ENCODE results near the gene SELENOP.
"Not testable (repeated sequence)": the region's sequence is repeated elsewhere in the genome, so short reads cannot be mapped to it uniquely, and the experiment has no call there.

Gene SELENOP

DNA sequence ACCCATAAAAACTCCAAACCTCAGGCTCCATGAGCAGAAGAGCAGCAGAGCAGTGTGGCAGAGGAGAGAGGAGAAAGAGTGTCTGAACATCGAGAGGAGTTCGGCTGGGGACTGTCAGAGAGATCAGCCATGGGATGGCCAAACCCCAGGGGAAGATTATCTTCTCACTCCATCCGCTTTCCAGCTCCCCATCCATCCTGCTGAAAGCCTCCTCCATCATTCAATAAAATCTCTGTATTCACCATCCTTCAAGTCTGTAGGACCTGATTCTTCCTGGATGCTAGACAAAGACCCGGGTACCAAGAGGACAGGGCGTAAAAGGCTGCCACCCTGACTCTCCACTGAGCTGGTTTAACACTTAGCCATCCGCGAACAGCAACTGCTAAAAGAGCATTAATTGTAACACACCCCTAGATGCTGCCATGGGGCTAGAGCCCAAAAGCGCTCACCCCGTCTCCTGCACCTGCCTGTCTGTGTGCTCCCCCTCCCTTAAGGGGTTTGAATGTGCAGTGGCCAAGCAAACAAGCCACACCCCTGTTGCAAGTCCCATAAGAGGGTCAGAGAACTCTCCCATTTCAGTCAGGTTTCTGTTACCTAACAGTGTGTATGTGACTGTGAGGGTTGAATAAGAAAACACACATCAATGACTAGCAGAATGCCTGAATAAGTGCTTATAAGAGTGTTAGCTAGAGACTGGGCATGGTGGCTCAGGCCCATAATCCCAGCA, 13.9 kb upstream of the SELENOP start:
- no peak for DNase-seq

DNA sequence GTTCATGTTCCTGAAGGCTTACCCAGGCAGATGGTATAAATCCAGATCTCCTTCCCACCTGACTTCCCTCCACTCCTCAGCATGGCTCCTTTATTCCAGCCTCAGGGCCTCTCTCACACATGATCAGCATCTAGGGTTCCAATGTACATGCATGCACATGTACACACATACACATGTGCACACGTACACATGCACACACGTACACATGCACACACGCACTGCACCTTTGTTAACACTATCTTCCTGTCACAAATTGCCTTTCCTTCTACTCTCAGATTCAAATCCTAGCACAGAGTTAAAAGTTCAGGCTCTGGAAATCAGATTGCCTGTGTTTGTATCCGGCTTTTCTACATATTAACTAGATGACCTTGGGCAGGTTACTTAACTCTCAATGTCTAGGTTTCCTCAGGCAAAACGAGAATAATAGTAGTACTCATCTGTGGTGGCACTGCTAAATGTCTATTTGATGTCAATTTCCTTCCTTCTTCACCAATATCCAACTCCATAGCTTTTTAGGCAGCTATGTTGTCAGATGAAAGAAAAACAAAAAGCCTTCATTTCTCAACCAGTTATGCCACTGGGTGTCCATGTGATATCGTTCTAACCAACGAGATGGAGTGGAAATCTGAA, 12.8 kb upstream of the SELENOP start:
- DNase-seq: no peak

DNA sequence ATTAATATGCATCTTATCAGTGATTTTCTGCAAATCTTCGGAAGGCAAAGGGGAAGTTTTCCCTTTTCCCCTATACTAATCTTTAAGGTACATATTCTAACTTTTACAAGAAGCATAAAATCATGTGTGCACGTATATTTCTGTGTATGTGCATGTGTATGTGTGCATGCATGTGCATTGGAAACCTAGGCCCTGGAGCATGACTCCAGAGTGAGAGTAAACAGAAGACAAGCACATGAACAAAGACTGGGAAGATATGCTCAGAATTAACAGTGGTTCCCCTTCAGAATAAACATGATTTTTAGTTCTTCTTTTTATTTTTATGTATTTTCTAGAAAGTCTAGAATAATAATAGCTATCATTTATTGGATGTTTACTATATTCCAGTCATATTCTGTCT, 10.9 kb upstream of the SELENOP start:
- DNase-seq: no peak

DNA sequence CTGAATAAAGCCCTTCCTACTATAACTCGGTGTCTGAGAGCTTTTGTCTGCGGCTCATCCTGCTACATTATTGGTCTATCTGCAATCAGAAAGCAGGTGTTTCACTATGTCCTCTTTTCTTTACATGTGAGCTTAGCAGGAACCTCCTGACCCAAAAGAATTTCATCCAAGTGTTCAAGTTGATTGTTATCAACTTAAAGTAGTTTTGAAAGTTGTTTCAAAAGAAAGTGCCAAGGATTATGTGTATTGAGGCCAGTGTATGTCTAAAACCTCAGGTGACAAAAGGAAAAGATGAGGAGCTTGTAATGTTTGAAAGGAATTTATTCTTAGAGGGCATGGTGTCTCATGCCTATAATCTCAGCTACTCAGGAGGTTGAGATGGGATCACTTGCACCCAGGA, 8.1 kb upstream of the SELENOP start:
- no peak for DNase-seq

DNA sequence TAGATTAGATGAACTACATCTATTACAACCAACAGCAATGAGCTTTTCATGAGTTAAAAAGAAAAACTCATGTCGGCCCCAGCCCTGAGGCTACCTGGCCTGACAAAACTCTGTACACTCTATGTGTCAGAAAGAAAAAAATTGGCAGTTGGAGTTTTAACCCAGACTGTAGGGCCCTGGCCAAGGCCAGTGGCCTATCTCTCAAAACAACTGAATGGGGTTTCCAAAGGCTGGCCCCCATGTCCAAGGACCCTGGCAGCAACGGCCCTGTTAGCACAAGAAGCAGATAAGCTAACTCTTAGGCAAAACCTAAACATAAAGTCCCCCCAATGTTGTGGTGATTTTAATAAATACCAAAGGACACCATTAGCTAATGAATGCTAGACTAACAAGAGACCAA, 4.9 kb upstream of the SELENOP start:
- not testable (repeated sequence) for DNase-seq

DNA sequence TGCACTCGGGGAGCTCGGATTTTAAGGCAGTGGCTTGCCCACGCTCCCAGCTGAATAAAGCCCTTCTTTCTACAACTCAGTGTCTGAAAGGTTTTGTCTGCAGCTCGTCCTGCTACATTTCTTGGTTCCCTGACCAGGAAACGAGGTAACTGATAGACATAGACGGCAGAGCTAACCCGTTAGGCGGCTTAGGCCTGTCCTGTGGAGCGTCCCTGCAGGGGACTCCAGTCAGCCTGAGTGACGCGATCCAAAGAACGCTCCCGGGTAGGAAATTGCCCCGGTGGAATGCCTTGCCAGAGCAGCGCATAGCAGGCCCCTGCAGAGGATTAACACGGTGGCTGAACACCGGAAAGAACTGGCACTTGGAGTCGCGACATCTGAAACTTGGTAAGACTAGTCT, 1.8 kb upstream of the SELENOP start:
- DNase-seq: no peak

DNA sequence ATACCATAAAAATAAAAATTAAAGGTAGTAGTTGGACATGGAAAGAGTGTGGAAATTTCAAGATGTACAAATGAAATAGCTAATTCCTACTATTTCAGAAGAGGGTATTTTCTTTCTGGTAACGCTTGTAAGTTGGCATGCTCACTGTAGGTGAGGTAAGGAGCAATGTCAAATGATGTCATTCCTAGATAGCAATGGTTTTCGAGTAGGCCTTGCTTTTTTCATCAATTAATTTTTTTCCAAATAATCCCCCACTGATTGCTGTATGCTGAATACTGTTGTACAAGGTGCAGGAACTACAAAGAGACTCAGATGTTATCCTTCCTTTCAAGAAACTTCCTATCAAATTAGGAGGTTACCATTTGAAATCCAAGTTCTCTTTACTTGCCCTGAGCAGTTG, 928 bp upstream of the SELENOP start:
- no peak for DNase-seq

DNA sequence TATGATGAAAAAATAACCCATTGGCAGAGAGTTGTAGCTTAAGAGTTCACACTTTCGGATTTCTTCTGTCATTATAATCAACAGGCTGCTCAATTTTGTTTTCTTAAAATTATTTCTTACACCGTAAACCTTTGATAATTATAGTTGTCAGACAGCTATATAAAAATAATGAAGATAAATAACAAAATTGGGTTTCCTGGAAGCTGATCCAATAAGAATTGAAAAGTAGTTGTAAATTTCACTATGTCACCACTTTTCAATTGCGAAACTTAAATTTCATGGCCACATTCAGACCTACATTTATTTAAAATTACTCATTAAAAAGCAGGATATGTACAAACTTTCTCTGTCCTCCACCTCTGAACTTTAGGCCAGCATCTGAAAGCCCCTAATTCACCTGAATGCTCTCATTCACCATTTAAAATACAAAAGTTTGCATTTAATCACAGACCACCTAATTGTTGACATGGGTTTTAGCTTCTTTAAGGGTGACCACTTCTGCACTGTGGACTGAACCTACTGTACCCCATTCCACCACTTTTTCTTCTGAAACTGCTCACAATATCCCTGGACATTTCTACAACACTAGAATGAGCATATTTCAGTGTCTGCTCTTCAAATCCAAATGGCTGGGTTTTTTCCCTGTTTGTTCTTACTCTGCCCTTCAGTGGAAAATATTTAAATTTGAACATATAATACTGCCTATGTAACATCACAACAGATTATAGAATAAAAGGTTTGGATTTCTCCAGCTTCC, 680 bp downstream of the SELENOP start:
- no peak for DNase-seq

DNA sequence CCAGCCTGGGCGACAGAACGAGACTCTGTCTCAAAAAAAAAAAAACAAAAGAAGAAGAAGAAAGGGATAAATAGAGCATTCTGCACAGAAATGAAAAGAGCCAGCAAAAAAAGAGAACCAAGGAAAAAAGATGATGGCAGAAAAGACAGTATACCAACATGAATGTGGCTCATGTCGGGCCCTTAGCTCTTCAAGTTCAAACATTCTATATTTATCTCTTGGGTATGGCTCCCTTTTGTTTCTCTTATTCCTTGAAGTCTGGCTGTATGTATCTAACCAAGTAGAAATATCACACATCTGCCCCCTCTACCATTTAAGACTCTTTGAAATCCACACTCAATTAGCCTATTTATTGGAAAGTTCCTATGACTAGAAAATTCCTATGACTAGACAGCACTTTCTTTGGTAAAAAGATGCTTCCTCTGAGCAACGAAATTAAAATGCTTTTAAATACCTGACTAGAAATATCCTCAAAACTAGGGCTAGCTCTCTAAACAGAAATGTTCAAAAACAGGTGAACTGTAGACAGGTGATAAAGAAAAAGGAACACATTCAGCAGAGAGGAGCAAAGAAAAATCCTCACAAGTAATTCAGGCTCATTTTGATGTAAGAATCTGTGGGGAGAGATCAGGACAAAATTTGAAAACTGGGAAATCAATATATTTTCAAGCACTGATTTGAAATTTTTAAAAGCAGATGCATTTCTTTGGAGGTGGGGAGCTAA, 2.6 kb downstream of the SELENOP start:
- DNase-seq: no peak

DNA sequence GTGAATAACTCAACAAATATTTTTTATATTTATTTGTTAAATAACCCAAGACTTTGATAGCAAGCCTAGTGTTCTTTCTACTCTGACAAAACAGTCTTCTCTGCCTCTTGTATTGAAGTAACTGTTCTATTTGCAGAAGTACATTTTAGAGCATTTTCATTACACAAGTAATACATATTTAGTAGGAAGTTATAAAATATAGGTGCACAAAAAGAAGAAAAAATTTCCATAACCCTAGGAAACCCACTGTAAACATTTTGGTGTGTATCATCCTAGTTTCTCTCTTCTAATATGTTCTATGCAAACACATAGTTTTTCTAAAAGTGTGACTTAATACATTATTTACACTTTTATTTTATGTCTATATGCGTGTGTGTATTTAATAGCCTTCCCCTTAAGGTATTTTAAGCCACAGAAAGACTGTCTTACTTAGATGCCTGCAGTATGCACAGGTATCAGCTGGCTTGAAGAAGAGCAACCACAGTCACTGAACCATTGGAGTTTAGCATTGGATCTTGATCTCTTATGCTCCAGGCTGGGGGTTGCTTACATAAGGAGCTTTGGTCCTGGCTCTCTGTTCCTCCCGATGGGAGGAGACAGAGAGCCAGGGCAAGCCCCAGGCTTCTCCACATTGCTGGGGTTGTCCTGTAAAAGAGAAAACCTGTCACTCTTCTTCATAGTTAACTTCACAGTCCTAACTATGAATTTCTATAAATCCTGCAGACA, 3.8 kb downstream of the SELENOP start:
- no peak for DNase-seq

DNA sequence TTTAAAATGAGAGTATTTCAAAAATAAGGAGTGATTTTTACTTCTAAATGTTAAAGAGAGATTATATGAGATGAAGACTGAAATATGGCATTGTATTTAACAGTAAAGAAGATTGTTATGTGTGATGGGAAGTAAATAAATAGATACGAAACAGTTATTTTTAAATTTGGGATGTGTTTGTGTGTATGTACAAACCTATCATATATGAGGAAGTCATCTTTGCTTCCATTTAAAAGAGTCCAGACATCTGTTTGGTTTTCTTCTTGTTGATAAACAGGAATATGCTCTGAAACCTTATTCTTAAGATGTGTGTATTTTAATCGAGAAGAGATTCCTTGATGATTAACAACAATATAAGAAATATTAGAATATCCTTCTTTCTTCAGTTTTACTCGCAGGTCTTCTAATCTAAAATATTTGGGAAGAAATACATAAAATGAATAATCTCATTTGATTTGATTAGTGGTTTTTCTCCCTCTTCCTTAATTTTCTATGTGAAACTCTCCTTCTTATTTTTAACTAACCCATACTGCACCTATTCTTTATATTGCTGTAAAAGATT, 4.9 kb downstream of the SELENOP start:
- DNase-seq: no peak

DNA sequence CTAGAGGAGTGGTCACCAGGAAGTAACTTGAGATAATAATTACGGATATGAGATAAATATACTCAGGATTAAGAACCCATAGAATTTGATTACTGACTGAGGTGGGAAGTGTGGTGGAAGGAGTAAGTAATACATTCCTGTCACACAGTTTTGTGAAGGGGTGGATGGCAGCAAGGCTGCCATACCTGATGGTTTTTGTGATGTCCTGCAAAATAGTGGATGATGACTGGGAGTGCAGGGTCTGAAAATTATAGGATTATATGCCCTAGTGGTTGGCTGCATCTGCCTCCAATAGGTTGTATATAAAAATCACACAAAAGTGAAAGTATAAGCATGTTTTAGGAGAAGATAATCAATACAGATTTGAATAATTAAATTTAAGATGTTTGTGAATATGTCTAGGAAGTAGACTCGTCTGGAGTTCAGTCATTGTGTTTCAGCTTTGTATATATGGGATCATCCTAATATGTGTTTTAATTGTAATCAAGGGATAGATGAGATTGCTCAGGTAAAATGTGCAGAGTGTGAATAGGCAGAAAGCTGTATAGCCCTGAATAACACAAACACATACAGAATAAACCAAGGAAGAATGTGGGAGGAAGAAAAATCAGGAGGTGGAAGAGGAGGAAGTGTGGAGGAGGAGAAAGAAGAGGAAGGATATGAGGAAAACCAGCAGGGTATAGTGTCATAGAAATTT, 5.5 kb downstream of the SELENOP start:
- no peak for DNase-seq

DNA sequence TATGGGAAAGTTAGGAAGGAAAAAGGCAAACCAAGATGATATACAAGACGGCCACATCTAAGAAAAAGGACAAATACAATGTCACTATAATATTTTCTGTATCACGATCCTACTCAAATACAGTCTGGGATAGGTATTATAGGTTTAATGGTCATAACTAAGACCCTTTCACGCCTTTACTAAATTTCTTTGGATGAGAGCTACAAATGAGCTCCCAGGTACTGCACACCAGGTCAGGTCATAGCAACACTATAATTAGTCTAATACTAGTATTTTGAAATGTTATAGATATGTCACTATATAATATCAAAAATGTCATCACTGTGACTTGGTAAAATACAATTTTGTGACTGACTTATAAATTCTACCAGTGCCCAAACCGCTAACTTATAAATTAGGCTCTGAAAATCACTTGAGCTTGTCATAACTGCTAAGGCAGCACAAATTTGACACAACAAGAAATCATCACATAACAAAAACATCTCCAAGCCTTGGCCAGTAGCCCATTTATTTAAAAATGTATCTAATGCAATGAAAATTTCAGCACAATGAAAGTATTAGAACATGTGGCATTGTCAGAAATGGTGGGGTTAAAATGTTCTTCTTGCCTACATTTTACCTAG, 6.9 kb downstream of the SELENOP start:
- no peak for DNase-seq

DNA sequence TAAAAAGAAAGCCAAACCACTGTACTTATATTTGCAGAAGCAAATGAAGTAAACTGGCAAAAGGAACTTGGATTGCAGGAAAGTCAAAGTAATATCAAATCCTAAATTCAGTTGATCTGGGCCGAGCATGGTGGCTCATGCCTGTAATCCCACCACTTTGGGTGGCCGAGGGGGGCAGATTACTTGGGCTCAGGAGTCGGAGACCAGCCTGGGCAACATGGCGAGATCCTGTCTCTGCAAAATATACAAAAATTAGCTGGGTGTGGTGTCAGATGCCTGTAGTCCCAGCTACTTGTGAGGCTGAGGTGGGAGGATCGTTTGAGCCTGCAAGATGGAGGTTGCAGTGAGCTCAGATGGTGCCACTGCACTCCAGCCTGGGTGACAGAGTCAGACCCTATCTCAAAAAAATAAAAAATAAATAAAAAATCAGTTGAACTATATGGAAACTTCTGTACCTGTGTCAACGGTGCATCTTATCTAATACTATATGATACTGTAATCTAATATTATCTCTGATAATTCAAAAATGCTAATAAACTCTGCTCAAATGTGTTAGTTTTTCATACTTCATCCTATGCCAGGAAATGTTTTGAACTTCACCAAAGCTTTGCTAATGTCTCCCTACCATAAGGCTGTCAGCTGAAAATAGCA, 10.1 kb downstream of the SELENOP start:
- DNase-seq: no peak

DNA sequence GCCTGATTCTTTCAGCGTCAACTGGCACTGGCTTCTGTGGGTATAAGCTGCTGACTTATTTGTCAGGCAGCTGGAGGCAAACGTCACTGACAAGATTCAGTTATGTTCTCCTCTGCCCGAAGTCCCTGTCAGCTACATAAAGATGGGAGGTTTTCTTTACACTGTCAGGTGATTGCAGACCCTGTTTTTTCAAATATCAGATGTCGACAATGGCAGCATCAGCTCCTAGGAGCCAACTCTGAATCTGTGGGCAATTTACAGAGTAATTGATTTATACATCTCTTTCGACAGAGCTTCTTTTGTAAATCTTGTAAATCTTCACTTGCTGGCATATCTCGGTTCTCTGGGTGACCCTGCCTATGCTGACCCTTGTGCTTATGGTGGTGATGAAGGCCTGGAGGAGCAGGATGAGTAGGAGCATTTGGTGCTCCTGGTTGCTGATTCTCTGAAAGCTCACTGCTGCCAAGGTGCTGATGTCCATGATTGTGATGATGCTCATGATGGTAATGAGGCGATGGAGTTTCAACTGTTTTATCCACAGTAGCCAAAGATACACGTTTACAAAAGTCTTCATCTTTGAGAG, 10.9 kb downstream of the SELENOP start:
- DNase-seq: no peak

DNA sequence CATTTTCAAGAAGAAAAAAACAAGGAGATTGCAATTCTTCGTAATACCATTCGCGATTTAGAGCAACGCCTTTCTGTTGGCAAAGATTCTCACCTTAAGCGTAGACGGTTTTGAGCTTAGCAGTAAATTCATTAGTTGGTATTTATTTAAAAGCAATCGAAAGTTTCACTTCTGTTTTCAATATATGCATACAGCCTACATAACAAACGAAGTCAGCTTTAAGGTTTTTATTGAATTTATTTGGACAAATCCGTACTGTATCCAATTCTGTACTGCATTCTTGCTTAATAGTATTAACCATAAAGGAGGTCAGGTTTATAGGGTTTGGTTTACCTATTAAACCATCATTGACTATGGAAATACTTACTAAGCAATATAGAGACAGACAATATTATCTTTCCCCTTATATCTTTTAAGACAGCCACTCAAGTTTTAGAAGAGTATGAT, 12.0 kb downstream of the SELENOP start:
- DNase-seq: no peak

DNA sequence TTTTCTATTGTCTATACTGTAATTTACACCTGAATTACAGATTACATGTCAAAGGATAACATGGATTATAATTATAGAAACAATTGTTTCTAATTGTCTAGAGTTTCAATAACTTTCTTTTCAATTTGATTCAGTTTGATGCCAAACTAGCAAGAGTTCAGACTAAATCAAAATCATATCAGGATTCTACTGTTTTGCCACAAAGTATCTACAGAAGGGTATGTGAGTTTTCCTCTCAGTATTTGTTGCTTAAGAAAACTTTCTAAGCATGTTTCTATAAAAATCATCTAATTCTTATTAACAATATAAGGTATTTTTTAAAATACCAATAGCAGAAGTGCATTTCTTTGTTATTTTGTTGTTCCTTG, 12.5 kb downstream of the SELENOP start:
- DNase-seq: no peak

DNA sequence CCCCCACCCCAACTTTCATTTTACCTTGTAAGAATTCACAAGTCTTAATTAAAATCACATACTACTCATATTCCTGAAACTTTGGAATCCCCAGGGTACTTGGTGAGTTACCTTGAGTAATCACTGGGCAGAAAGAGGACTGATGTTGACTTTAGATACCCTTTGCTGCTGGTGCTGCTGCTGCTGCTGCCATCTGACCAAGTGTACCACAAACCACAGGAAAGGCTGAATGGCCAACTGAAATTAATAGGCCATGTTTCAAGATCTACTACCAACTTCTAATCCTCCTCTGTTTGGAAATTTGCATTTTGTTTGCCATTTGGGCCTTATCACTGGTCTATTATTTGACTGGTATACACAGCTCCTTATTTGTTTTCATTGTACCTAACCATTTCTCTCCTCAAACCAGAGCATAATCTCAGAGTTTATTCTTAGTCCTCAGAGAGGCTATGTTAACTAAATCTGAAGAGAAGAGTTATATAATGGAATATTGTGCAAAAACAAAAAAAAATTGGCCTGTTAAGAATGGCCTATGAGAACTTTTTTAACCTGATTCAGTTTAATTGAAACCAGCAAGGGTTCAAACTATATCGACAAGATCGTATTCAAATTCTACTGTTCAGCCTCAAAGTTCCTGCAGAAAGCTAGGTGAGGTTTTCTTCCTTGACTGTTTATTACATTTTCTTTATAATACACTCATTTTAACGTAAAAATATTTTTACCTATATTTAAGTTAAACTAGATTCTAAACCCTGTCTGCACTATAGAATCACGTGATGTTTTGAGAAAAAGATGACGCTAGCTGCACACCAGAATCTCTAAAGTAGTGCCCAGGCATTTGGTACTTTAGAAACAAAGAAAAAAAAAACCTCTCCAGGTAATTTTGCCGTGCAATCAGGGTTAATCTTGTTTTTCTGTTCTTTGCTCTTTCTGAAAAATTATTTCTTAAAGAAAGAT, 13.1 kb downstream of the SELENOP start:
- DNase-seq: no peak

DNA sequence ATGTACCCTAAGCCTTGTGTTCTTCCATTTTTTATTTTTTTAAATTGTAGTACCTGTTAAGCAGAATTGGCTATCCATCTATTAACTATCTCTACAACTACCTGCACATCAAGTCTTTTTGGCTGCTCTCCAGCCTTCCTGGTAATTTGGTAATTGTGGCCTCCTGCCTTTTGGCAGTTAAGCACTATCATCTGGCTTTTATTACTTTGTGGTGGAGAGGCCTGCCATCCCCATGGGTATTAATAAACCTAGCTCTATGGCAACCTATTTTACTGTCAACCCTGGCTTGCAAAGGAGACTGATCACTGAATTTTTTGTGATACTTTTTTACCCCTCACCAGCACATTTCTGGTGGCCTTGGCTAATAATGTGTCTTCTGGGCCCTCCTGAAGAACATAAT, 20.5 kb downstream of the SELENOP start:
- DNase-seq: no peak
